GM18505 (cell line): ENCODE data around the gene PLPPR1.
"Not testable (repeated sequence)": the region's sequence is repeated elsewhere in the genome, so short reads cannot be mapped to it uniquely, and the experiment has no call there.

Experiments used
- ATAC-seq: cut with Tn5 transposase; IDR thresholded peaks from one replicate; pipeline ENCODE4 v1.9.1; 2021; ENCODE audit not compliant: unreplicated experiment
- POLR2A ChIP-seq: IDR thresholded peaks from 4 replicates; pipeline ENCODE4 v1.6.1; 2011; ENCODE audit warnings: borderline replicate concordance; ENCODE audit not compliant: insufficient read depth, insufficient read length; ENCODE audit errors: extremely low read depth

PLPPR1 gene

GRCh38 chr9:101119206-101119819 is 90.8 kb downstream of the PLPPR1 start:
- no peak for TF ChIP-seq POLR2A

GRCh38 chr9:101121836-101122399 is 93.4 kb downstream of the PLPPR1 start:
- no peak for TF ChIP-seq POLR2A
- ATAC-seq: no peak

More at GRCh38 chr9:101119206-101119819, 90.8 kb downstream of the PLPPR1 start:
- ATAC-seq: peak; percentile 77

DNA sequence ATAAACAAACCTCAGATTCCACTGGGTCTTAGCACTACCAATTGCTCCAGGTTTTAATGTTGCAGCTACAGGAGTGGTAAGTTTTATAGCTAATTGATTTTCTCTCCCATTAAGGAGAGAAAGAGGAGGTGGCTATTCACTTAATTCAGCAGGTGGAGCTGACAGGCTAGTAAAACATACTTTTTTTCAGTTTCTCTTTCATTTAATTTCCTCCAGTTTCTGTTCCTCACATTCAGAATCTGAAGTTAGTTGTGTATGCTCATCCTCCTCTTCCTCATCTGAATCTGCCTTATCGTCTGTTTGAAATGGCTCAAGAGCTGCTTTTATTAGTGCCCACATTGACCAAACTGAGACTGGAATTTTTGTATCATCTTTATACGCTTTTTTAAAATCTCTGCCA is 98.0 kb downstream of the PLPPR1 start:
- no peak for TF ChIP-seq POLR2A
- peak; percentile 70 for ATAC-seq

- not testable (repeated sequence) for ATAC-seq
Measured at GRCh38 chr9:101127369-101127768, 98.8 kb downstream of the PLPPR1 start.

DNA sequence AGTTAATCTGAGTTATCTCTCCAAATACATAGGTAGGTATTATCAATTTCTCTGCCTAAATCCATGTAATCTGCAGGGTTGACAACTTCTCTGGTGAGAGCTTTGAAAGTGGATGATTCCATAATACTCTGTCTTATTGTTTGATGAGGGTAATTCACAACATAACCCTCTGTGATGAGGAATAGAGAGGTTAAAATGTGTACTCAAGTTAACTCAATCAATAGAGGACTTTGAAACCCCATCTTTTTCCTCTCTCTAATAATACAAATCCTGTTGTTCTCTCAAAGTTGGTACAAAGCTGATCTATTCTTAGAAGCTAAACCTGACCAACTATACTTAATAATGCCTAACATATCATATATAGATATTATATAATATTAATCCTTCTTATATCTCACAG is 100.1 kb downstream of the PLPPR1 start:
- no peak for TF ChIP-seq POLR2A
- no peak for ATAC-seq

DNA sequence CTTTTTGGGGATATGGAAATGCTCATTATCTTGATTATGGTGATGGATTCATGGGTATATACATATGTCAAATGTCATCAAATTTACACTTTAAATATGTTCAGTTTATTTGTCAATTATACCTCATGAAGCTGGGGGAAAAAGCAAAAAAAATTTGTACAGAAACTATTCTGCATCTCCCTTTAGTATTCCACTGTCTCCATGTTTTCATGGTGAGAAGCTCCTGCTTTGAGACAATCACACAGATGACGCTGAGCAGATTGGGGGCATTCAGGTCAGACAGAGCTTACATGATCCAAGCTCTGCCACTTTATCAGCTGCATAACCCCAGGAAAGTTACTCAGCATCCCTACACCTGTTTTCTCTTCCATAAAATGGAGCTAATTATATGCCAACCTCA is 101.5 kb downstream of the PLPPR1 start:
- no peak for TF ChIP-seq POLR2A
- ATAC-seq: no peak

GRCh38 chr9:101131326-101131725 is 102.8 kb downstream of the PLPPR1 start:
- no peak for TF ChIP-seq POLR2A
- no peak for ATAC-seq

DNA sequence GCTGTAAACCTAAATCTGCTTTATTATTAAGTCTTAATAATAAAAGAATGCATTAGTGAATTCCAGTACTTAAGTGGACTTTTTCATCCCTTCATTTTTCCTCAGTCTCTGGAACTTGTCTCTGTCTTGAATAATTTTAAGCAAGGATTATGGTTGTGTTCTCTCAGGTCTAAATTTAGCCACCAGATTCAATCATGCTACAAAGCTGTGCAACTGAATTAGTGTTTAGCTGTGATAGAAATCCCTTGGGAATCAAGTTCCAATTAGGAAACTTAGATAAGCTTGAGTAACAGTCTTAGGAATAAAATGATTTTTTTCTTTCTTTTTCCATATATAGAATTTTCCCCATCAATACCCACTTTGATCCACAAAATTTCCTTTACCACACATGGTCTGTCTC is 104.3 kb downstream of the PLPPR1 start:
- ATAC-seq: no peak
- no peak for TF ChIP-seq POLR2A

GRCh38 chr9:101138509-101138908 is 110.0 kb downstream of the PLPPR1 start:
- ATAC-seq: no peak
- no peak for TF ChIP-seq POLR2A

GRCh38 chr9:101139082-101139481 is 110.6 kb downstream of the PLPPR1 start:
- ATAC-seq: no peak
- no peak for TF ChIP-seq POLR2A

- ATAC-seq: no peak
- TF ChIP-seq POLR2A: no peak
Measured at GRCh38 chr9:101140764-101141163, 112.2 kb downstream of the PLPPR1 start.

- no peak for TF ChIP-seq POLR2A
- ATAC-seq: no peak
Measured at GRCh38 chr9:101146508-101146907, 118.0 kb downstream of the PLPPR1 start.

GRCh38 chr9:101148344-101148743 is 119.8 kb downstream of the PLPPR1 start:
- no peak for ATAC-seq
- no peak for TF ChIP-seq POLR2A

DNA sequence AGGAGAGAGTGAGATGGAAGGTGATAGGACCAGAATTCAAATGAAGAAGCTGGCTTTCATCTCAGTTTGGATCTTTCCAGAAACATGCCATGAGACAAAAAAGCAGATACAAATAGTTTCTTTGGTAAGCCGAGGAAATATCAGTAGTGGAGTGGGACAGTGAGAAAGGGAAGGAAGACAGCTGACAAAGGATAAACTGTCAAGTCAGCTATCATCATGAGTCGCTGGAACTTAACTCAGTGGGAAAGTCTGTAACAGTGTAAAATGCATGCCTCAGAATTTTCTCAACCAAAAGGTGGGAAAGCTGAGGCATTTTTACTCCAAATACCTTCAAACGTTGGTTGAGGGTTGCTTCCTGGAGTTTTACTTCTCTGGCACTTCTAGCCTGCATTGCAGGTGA is 129.8 kb downstream of the PLPPR1 start:
- no peak for ATAC-seq
- no peak for TF ChIP-seq POLR2A

GRCh38 chr9:101162231-101162630 is 133.7 kb downstream of the PLPPR1 start:
- TF ChIP-seq POLR2A: no peak
- no peak for ATAC-seq

DNA sequence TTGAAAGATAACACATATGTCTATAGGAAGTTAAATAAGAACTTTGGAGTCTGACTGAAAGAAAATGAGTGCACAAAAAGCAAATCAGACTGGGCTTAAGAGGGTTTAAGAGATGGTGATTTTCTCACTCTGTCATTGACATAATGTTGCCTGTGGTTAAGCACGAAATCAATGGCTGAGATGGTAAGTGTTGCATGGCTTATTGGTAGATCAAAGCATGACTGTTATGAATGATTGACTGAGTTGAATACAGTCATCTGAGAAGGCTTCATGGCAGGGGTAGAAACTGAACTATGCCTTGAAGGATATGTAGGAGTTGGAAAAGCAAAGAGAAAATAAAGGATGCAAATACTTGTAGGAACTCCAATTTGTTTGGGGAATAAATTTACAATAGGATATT is 136.6 kb downstream of the PLPPR1 start:
- TF ChIP-seq POLR2A: no peak
- ATAC-seq: no peak
